Activated CD4-positive, alpha-beta T cell treated with anti-CD3 and anti-CD28 coated beads, Interleukin-2, amount 50 U/mL, for 48 hours (primary cell): ENCODE results near the gene QSOX1.

Experiments
- DNase-seq, 2 experiments: peaks; one replicate each; pipeline ENCODE4 v3.0.0-alpha.2; 2020

The QSOX1 gene

GRCh38 chr1:180236698-180237509, 82.2 kb downstream of the QSOX1 start:
- no peak for DNase-seq

GRCh38 chr1:180237869-180238476, 83.3 kb downstream of the QSOX1 start:
- no peak for DNase-seq

GRCh38 chr1:180238675-180239074, 84.0 kb downstream of the QSOX1 start:
- DNase-seq, result no peak

- no peak for DNase-seq
These were observed 84.8 kb downstream of the QSOX1 start for GRCh38 chr1:180239145-180240096.

- DNase-seq, result no peak
These were observed 87.3 kb downstream of the QSOX1 start for GRCh38 chr1:180241716-180242544.

GRCh38 chr1:180243517-180244221, 89.0 kb downstream of the QSOX1 start:
- no peak for DNase-seq

GRCh38 chr1:180244840-180245239, 90.2 kb downstream of the QSOX1 start:
- DNase-seq, result no peak

GRCh38 chr1:180246579-180246978, 91.9 kb downstream of the QSOX1 start:
- DNase-seq, result no peak

GRCh38 chr1:180247061-180247460, 92.4 kb downstream of the QSOX1 start:
- DNase-seq, result no peak

- no peak for DNase-seq
These were observed 92.9 kb downstream of the QSOX1 start for GRCh38 chr1:180247580-180247979.

- no peak for DNase-seq
These were observed 93.5 kb downstream of the QSOX1 start for GRCh38 chr1:180248176-180248575.

GRCh38 chr1:180248731-180249681, 94.3 kb downstream of the QSOX1 start:
- no peak for DNase-seq

GRCh38 chr1:180249725-180250498, 95.2 kb downstream of the QSOX1 start:
- no peak for DNase-seq

- DNase-seq, result no peak
These were observed 95.8 kb downstream of the QSOX1 start for GRCh38 chr1:180250499-180250770.

GRCh38 chr1:180250883-180251509, 96.3 kb downstream of the QSOX1 start:
- no peak for DNase-seq

- DNase-seq, result no peak
These were observed 97.0 kb downstream of the QSOX1 start for GRCh38 chr1:180251526-180252305.

- DNase-seq, result peak; percentile 83 to 86
These were observed 98.2 kb downstream of the QSOX1 start for GRCh38 chr1:180252638-180253536.
